ENCODE data around the gene DHODH.

Gene DHODH

GRCh38 chr16:72064361-72064894 is 55.9 kb downstream of the DHODH start:
- Histone ChIP-seq H2BK12ac (ENCODE audit: low read length) (no peak overlapping the region), H3K79me1 (ENCODE audit: low read depth, low read length) (no peaks in the 10 kb centered on the region), H2AFZ (ENCODE audit: low read length) (no peak overlapping the region), H3K4me3 (ENCODE audit: low read length in 2 of 2) (no peak overlapping the region), H3K9ac (ENCODE audit: low read depth, low read length, poor library complexity) (no peak overlapping the region), H3K4ac (ENCODE audit: low read length) (no peak overlapping the region), H2BK15ac (ENCODE audit: low read length) (no peak overlapping the region), H3K36me3 (replicated peaks in 1 of 2; ENCODE audit: control insufficient read depth in 2 of 2, insufficient read depth in 2 of 2, low read length in 2 of 2) (no peaks in the 10 kb centered on the region), H3K27ac (replicated peaks; ENCODE audit: low read length) (no peak overlapping the region), H4K8ac (ENCODE audit: low read depth, low read length) (no peak overlapping the region), H4K91ac (ENCODE audit: low read depth, low read length, poor library complexity) (no peak overlapping the region), H2AK5ac (ENCODE audit: low read depth, low read length) (no peak overlapping the region), H3K4me2 (ENCODE audit: insufficient read depth, low read length, poor library complexity, severe bottlenecking) (no peak overlapping the region), H3K23ac (ENCODE audit: low read depth, low read length, poor library complexity) (no peak overlapping the region), H2BK5ac (ENCODE audit: low read length) (no peak overlapping the region), H3K18ac (ENCODE audit: low read length) (no peak overlapping the region), H3K14ac (ENCODE audit: low read length) (no peak overlapping the region), H3K4me1 (ENCODE audit: control insufficient read depth in 2 of 2, insufficient read depth in 1 of 2, low read depth in 1 of 2, low read length in 2 of 2) (no peaks in the 10 kb centered on the region), H3K9me3 (replicated peaks in 1 of 2; ENCODE audit: control insufficient read depth in 2 of 2, insufficient read depth in 1 of 2, low read depth in 1 of 2, low read length in 2 of 2) (peaks cover 0 to 5% of the 10 kb centered on the region in 2 donors), H3K27me3 (ENCODE audit: control insufficient read depth in 3 of 3, insufficient read depth in 3 of 3, low read depth in 1 of 3, low read length in 3 of 3) (no peaks in the 10 kb centered on the region), H2BK120ac (ENCODE audit: low read depth, low read length) (no peak overlapping the region)
- WGBS, 2 donors (ENCODE audit: extremely low coverage in 2 of 2, insufficient read length in 2 of 2, insufficient replicate concordance in 1 of 2): no CpG with 5 or more reads among the region's 10 CpGs
- DNase-seq (ENCODE audit: low spot score): no peak

DNA sequence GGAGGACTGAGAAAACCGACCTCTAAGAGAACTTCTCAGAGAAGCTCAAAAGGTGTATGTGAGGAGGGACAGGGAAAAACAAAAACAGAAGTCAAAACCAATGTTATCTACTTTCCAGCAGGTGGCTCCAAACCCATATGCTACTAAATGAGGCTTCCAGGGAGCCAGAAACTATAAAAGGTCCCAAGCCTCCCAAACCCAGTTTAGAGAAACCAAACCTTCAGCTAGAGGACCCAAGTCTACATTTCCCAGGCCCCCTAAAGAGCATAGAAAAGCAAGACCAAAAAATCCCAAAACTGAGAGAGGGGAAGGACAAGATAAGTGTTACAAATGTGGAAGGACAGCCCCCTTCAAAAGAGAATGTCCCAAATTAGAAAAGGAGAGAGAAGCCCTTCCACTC is 58.2 kb downstream of the DHODH start:
- no peaks in the 10 kb centered on the region for H3K79me1 ChIP-seq (ENCODE audit: low read depth, low read length)
- peak; percentile 15 for DNase-seq (ENCODE audit: low spot score)
- H3K27me3 ChIP-seq (ENCODE audit: control insufficient read depth in 3 of 3, insufficient read depth in 3 of 3, low read depth in 1 of 3, low read length in 3 of 3): no peaks in the 10 kb centered on the region

GRCh38 chr16:72068930-72069329 is 60.4 kb downstream of the DHODH start:
- Histone ChIP-seq H2BK15ac (ENCODE audit: low read length) (no peak overlapping the region), H3K4me2 (ENCODE audit: insufficient read depth, low read length, poor library complexity, severe bottlenecking) (no peak overlapping the region), H3K36me3 (replicated peaks in 1 of 2; ENCODE audit: control insufficient read depth in 2 of 2, insufficient read depth in 2 of 2, low read length in 2 of 2) (no peaks in the 10 kb centered on the region), H3K4me1 (ENCODE audit: control insufficient read depth in 2 of 2, insufficient read depth in 1 of 2, low read depth in 1 of 2, low read length in 2 of 2) (no peaks in the 10 kb centered on the region), H2BK12ac (ENCODE audit: low read length) (no peak overlapping the region), H3K27ac (replicated peaks; ENCODE audit: low read length) (no peak overlapping the region), H3K9ac (ENCODE audit: low read depth, low read length, poor library complexity) (no peak overlapping the region), H3K23ac (ENCODE audit: low read depth, low read length, poor library complexity) (no peak overlapping the region), H2BK5ac (ENCODE audit: low read length) (no peak overlapping the region), H3K18ac (ENCODE audit: low read length) (no peak overlapping the region), H2AK5ac (ENCODE audit: low read depth, low read length) (no peak overlapping the region), H3K4ac (ENCODE audit: low read length) (no peak overlapping the region), H3K27me3 (ENCODE audit: control insufficient read depth in 3 of 3, insufficient read depth in 3 of 3, low read depth in 1 of 3, low read length in 3 of 3) (no peaks in the 10 kb centered on the region), H4K8ac (ENCODE audit: low read depth, low read length) (no peak overlapping the region), H2BK120ac (ENCODE audit: low read depth, low read length) (no peak overlapping the region), H3K14ac (ENCODE audit: low read length) (no peak overlapping the region), H3K4me3 (ENCODE audit: low read length in 2 of 2) (no peak overlapping the region), H4K91ac (ENCODE audit: low read depth, low read length, poor library complexity) (no peak overlapping the region), H3K9me3 (replicated peaks in 1 of 2; ENCODE audit: control insufficient read depth in 2 of 2, insufficient read depth in 1 of 2, low read depth in 1 of 2, low read length in 2 of 2) (peaks cover 0 to 5% of the 10 kb centered on the region in 2 donors), H3K79me1 (ENCODE audit: low read depth, low read length) (no peaks in the 10 kb centered on the region), H2AFZ (ENCODE audit: low read length) (no peak overlapping the region)
- DNase-seq (ENCODE audit: low spot score): no peak
- no CpG with 5 or more reads among the region's 4 CpGs for WGBS, 2 donors (ENCODE audit: extremely low coverage in 2 of 2, insufficient read length in 2 of 2, insufficient replicate concordance in 1 of 2)

More for the DNA sequence above, 58.2 kb downstream of the DHODH start:
- Histone ChIP-seq H3K18ac (ENCODE audit: low read length) (no peak overlapping the region), H3K9ac (ENCODE audit: low read depth, low read length, poor library complexity) (no peak overlapping the region), H2BK120ac (ENCODE audit: low read depth, low read length) (no peak overlapping the region), H3K27ac (replicated peaks; ENCODE audit: low read length) (no peak overlapping the region), H3K14ac (ENCODE audit: low read length) (no peak overlapping the region), H2BK5ac (ENCODE audit: low read length) (no peak overlapping the region), H2BK15ac (ENCODE audit: low read length) (no peak overlapping the region), H4K91ac (ENCODE audit: low read depth, low read length, poor library complexity) (no peak overlapping the region), H3K9me3 (replicated peaks in 1 of 2; ENCODE audit: control insufficient read depth in 2 of 2, insufficient read depth in 1 of 2, low read depth in 1 of 2, low read length in 2 of 2) (peaks cover 0 to 5% of the 10 kb centered on the region in 2 donors), H3K4me2 (ENCODE audit: insufficient read depth, low read length, poor library complexity, severe bottlenecking) (no peak overlapping the region), H2BK12ac (ENCODE audit: low read length) (no peak overlapping the region), H2AFZ (ENCODE audit: low read length) (peak overlapping the region; percentile 50), H3K23ac (ENCODE audit: low read depth, low read length, poor library complexity) (no peak overlapping the region), H3K4me3 (ENCODE audit: low read length in 2 of 2) (no peak overlapping the region), H3K4ac (ENCODE audit: low read length) (no peak overlapping the region), H3K4me1 (ENCODE audit: control insufficient read depth in 2 of 2, insufficient read depth in 1 of 2, low read depth in 1 of 2, low read length in 2 of 2) (no peaks in the 10 kb centered on the region), H2AK5ac (ENCODE audit: low read depth, low read length) (no peak overlapping the region), H3K36me3 (replicated peaks in 1 of 2; ENCODE audit: control insufficient read depth in 2 of 2, insufficient read depth in 2 of 2, low read length in 2 of 2) (no peaks in the 10 kb centered on the region), H4K8ac (ENCODE audit: low read depth, low read length) (no peak overlapping the region)
- WGBS, 2 donors (ENCODE audit: extremely low coverage in 2 of 2, insufficient read length in 2 of 2, insufficient replicate concordance in 1 of 2): no CpG with 5 or more reads among the region's 1 CpG

GRCh38 chr16:72072514-72073342 is 64.2 kb downstream of the DHODH start:
- H4K91ac ChIP-seq (ENCODE audit: low read depth, low read length, poor library complexity): no peak overlapping the region
- H2BK5ac ChIP-seq (ENCODE audit: low read length): no peak overlapping the region
- H3K4me2 ChIP-seq (ENCODE audit: insufficient read depth, low read length, poor library complexity, severe bottlenecking): no peak overlapping the region
- no peak overlapping the region for H2BK12ac ChIP-seq (ENCODE audit: low read length)
- no peak overlapping the region for H3K27ac ChIP-seq (replicated peaks; ENCODE audit: low read length)
- H3K36me3 ChIP-seq (replicated peaks in 1 of 2; ENCODE audit: control insufficient read depth in 2 of 2, insufficient read depth in 2 of 2, low read length in 2 of 2): no peaks in the 10 kb centered on the region
- H3K27me3 ChIP-seq (ENCODE audit: control insufficient read depth in 3 of 3, insufficient read depth in 3 of 3, low read depth in 1 of 3, low read length in 3 of 3): no peaks in the 10 kb centered on the region
- no peak overlapping the region for H2AK5ac ChIP-seq (ENCODE audit: low read depth, low read length)
- H3K18ac ChIP-seq (ENCODE audit: low read length): no peak overlapping the region
- no peak overlapping the region for H2BK120ac ChIP-seq (ENCODE audit: low read depth, low read length)
- H3K14ac ChIP-seq (ENCODE audit: low read length): no peak overlapping the region
- H2AFZ ChIP-seq (ENCODE audit: low read length): no peak overlapping the region
- H3K79me1 ChIP-seq (ENCODE audit: low read depth, low read length): no peaks in the 10 kb centered on the region
- no peaks in the 10 kb centered on the region for H3K9me3 ChIP-seq (replicated peaks in 1 of 2; ENCODE audit: control insufficient read depth in 2 of 2, insufficient read depth in 1 of 2, low read depth in 1 of 2, low read length in 2 of 2)
- no peak overlapping the region for H4K8ac ChIP-seq (ENCODE audit: low read depth, low read length)
- no CpG with 5 or more reads among the region's 12 CpGs for WGBS, 2 donors (ENCODE audit: extremely low coverage in 2 of 2, insufficient read length in 2 of 2, insufficient replicate concordance in 1 of 2)
- H3K23ac ChIP-seq (ENCODE audit: low read depth, low read length, poor library complexity): no peak overlapping the region
- H3K4me1 ChIP-seq (ENCODE audit: control insufficient read depth in 2 of 2, insufficient read depth in 1 of 2, low read depth in 1 of 2, low read length in 2 of 2): no peaks in the 10 kb centered on the region
- H3K9ac ChIP-seq (ENCODE audit: low read depth, low read length, poor library complexity): no peak overlapping the region
- no peak for DNase-seq (ENCODE audit: low spot score)
- H3K4me3 ChIP-seq (ENCODE audit: low read length in 2 of 2): no peak overlapping the region
- no peak overlapping the region for H3K4ac ChIP-seq (ENCODE audit: low read length)
- no peak overlapping the region for H2BK15ac ChIP-seq (ENCODE audit: low read length)
